Chondrocyte (in vitro differentiated cells): ENCODE measurements around the gene KCNK10. TPM values are rescaled to one million over a fixed set of nuclear protein-coding genes. Genes with fewer than 3 reads are reported as not detected.

Experiments used
- DNase-seq: peaks from one replicate; pipeline ENCODE4 v3.0.0; 2021; ENCODE audit warnings: mixed read lengths, low spot score
- H3K27ac Mint-ChIP-seq: one replicate; pipeline ENCODE4 v1.8.0; 2021; ENCODE audit warnings: mild to moderate bottlenecking, moderate library complexity, mixed read lengths; ENCODE audit not compliant: unreplicated experiment
- H3K27me3 Mint-ChIP-seq: 2 replicates; pipeline ENCODE4 v1.8.0; 2021; ENCODE audit warnings: low read depth, mixed read lengths
- H3K36me3 Mint-ChIP-seq: 2 replicates; pipeline ENCODE4 v1.8.0; 2021; ENCODE audit warnings: low read depth, mixed read lengths
- H3K4me1 Mint-ChIP-seq: 2 replicates; pipeline ENCODE4 v1.8.0; 2021; ENCODE audit warnings: low read depth, mild to moderate bottlenecking, mixed read lengths
- H3K4me3 Mint-ChIP-seq: one replicate; pipeline ENCODE4 v1.8.0; 2021; ENCODE audit warnings: mild to moderate bottlenecking, moderate library complexity, mixed read lengths; ENCODE audit not compliant: unreplicated experiment
- H3K9me3 Mint-ChIP-seq: 2 replicates; pipeline ENCODE4 v1.8.0; 2021; ENCODE audit warnings: low read depth, mixed read lengths
- CTCF ChIP-seq: fragments of 200-600 bp; sonication (generic); IDR thresholded peaks from 2 replicates; pipeline ENCODE4 v1.5.0; 2021; ENCODE audit warnings: antibody characterized with exemption, mild to moderate bottlenecking, moderate library complexity
- long read RNA-seq: library from polyadenylated mRNA; stranded (forward); transcript quantifications from one replicate; pipeline ENCODE4 v2.0.0, GENCODE V29; 2021
- total RNA-seq: library from RNA; stranded (reverse); gene quantifications from 3 replicates; pipeline ENCODE4 v1.2.1, GENCODE V29; 2021

KCNK10 gene
- total RNA-seq, result not detected in 3 replicates
- long read RNA-seq, result 0 reads

GRCh38 chr14:88323086-88323522 is at the start of gene KCNK10:
KCNK10 (minus strand) TSS chr14:88323269; CDS start chr14:88322798, 471 bp downstream.
- no peak for TF ChIP-seq CTCF
- Mint-ChIP-seq H3K9me3 (no peaks in the 10 kb centered on the region), H3K4me1 (peaks cover 11% of the 10 kb centered on the region), H3K36me3 (no peaks in the 10 kb centered on the region), H3K27me3 (peaks cover 44% of the 10 kb centered on the region), H3K27ac (no peak within 1 kb of the TSS), H3K4me3 (peak within 1 kb of the TSS; percentile 64)
- no peak for DNase-seq

- Mint-ChIP-seq H3K27ac (no peak overlapping the region), H3K4me3 (no peak overlapping the region), H3K36me3 (no peaks in the 10 kb centered on the region), H3K9me3 (peaks cover 2% of the 10 kb centered on the region), H3K27me3 (peaks cover 46% of the 10 kb centered on the region), H3K4me1 (no peaks in the 10 kb centered on the region)
- no peak for DNase-seq
- no peak for TF ChIP-seq CTCF
These were observed 46.4 kb upstream of the KCNK10 start for GRCh38 chr14:88369496-88369895.

GRCh38 chr14:88364710-88365413 is 41.8 kb upstream of the KCNK10 start:
- no peak for TF ChIP-seq CTCF
- Mint-ChIP-seq H3K27ac (no peak overlapping the region), H3K27me3 (peaks cover 29% of the 10 kb centered on the region), H3K4me1 (no peaks in the 10 kb centered on the region), H3K9me3 (peaks cover 2% of the 10 kb centered on the region), H3K36me3 (no peaks in the 10 kb centered on the region), H3K4me3 (no peak overlapping the region)
- DNase-seq, result no peak

- H3K27me3 Mint-ChIP-seq, result peaks cover 23% of the 10 kb centered on the region
- H3K4me1 Mint-ChIP-seq, result no peaks in the 10 kb centered on the region
- no peaks in the 10 kb centered on the region for H3K36me3 Mint-ChIP-seq
- no peak overlapping the region for H3K4me3 Mint-ChIP-seq
- no peak for TF ChIP-seq CTCF
- no peak for DNase-seq
- H3K9me3 Mint-ChIP-seq, result no peaks in the 10 kb centered on the region
- H3K27ac Mint-ChIP-seq, result no peak overlapping the region
These were observed 40.6 kb upstream of the KCNK10 start for GRCh38 chr14:88363644-88364043.

- Mint-ChIP-seq H3K27me3 (peaks cover 15% of the 10 kb centered on the region), H3K27ac (no peak overlapping the region), H3K4me1 (no peaks in the 10 kb centered on the region), H3K9me3 (no peaks in the 10 kb centered on the region), H3K36me3 (no peaks in the 10 kb centered on the region), H3K4me3 (no peak overlapping the region)
- DNase-seq, result no peak
- no peak for TF ChIP-seq CTCF
These were observed 36.4 kb upstream of the KCNK10 start for GRCh38 chr14:88359500-88359899.
